Islet of Langerhans (tissue), 1 donor: ENCODE data around the gene STON2.
A peak's percentile ranks its signal among the peaks of the same experiment; 100 is the strongest.

ENCODE experiments used
- FAIRE-seq: peaks from one replicate; lab custom pipeline; 2011; peaks lifted over from hg19 to GRCh38; lab: Jason Lieb, UNC

The STON2 gene

GRCh38 chr14:81418057-81418790 lies 18.1 kb upstream of the STON2 start:
- FAIRE-seq: no peak

GRCh38 chr14:81416981-81417380 lies 16.9 kb upstream of the STON2 start:
- FAIRE-seq: no peak

GRCh38 chr14:81416194-81416952 lies 16.2 kb upstream of the STON2 start:
- FAIRE-seq: no peak

- no peak for FAIRE-seq
These were observed 15.7 kb upstream of the STON2 start for GRCh38 chr14:81415781-81416180.

- FAIRE-seq: no peak
These were observed 14.0 kb upstream of the STON2 start for GRCh38 chr14:81414123-81414522.

- no peak for FAIRE-seq
These were observed 12.7 kb upstream of the STON2 start for GRCh38 chr14:81412779-81413178.

- FAIRE-seq: no peak
These were observed 8.5 kb upstream of the STON2 start for GRCh38 chr14:81408595-81408994.

- FAIRE-seq: no peak
These were observed 6.7 kb upstream of the STON2 start for GRCh38 chr14:81406863-81407262.

- no peak for FAIRE-seq
These were observed 2.0 kb upstream of the STON2 start for GRCh38 chr14:81402123-81402495.

GRCh38 chr14:81401420-81402122 lies 1.4 kb upstream of the STON2 start:
- FAIRE-seq: no peak

GRCh38 chr14:81400852-81401251 lies 728 bp upstream of the STON2 start:
- no peak for FAIRE-seq

GRCh38 chr14:81398196-81398891 lies 1.8 kb downstream of the STON2 start:
- peak; percentile 78 for FAIRE-seq

- no peak for FAIRE-seq
These were observed 4.0 kb downstream of the STON2 start for GRCh38 chr14:81396113-81396512.

- FAIRE-seq: no peak
These were observed 5.4 kb downstream of the STON2 start for GRCh38 chr14:81394739-81395138.

GRCh38 chr14:81392976-81393643 lies 7.0 kb downstream of the STON2 start:
- no peak for FAIRE-seq

GRCh38 chr14:81392052-81392451 lies 8.1 kb downstream of the STON2 start:
- no peak for FAIRE-seq

GRCh38 chr14:81390696-81391095 lies 9.4 kb downstream of the STON2 start:
- FAIRE-seq: no peak

- FAIRE-seq: no peak
These were observed 11.8 kb downstream of the STON2 start for GRCh38 chr14:81388336-81388735.

- no peak for FAIRE-seq
These were observed 13.8 kb downstream of the STON2 start for GRCh38 chr14:81386290-81386745.

GRCh38 chr14:81385886-81386285 lies 14.2 kb downstream of the STON2 start:
- FAIRE-seq: no peak

GRCh38 chr14:81385419-81385818 lies 14.7 kb downstream of the STON2 start:
- no peak for FAIRE-seq

GRCh38 chr14:81384900-81385299 lies 15.2 kb downstream of the STON2 start:
- no peak for FAIRE-seq
